ENCODE measurements around the gene DOLPP1.

The DOLPP1 gene, protein sequence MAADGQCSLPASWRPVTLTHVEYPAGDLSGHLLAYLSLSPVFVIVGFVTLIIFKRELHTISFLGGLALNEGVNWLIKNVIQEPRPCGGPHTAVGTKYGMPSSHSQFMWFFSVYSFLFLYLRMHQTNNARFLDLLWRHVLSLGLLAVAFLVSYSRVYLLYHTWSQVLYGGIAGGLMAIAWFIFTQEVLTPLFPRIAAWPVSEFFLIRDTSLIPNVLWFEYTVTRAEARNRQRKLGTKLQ

GRCh38 chr9:129080601-129081387 is at the start of gene DOLPP1:
TSS of gene DOLPP1 (plus strand) at chr9:129081111. CDS start at chr9:129081132, 21 bp downstream.
- H3K27ac ChIP-seq, result peak within 1 kb of the TSS; percentile 64
- TF ChIP-seq, protein P1, sequence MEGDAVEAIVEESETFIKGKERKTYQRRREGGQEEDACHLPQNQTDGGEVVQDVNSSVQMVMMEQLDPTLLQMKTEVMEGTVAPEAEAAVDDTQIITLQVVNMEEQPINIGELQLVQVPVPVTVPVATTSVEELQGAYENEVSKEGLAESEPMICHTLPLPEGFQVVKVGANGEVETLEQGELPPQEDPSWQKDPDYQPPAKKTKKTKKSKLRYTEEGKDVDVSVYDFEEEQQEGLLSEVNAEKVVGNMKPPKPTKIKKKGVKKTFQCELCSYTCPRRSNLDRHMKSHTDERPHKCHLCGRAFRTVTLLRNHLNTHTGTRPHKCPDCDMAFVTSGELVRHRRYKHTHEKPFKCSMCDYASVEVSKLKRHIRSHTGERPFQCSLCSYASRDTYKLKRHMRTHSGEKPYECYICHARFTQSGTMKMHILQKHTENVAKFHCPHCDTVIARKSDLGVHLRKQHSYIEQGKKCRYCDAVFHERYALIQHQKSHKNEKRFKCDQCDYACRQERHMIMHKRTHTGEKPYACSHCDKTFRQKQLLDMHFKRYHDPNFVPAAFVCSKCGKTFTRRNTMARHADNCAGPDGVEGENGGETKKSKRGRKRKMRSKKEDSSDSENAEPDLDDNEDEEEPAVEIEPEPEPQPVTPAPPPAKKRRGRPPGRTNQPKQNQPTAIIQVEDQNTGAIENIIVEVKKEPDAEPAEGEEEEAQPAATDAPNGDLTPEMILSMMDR (IDR thresholded peaks at IDR 0.05), result no peak

- H3K27ac ChIP-seq, result no peak overlapping the region
- TF ChIP-seq ZFX (IDR thresholded peaks at IDR 0.05; ENCODE audit: borderline replicate concordance), result no peak
- TF ChIP-seq, protein P1 (IDR thresholded peaks at IDR 0.05), result no peak
Observed at GRCh38 chr9:129031514-129031913, 49.4 kb upstream of the DOLPP1 start.

GRCh38 chr9:129032541-129033159 is 48.3 kb upstream of the DOLPP1 start:
- H3K27ac ChIP-seq, result no peak overlapping the region
- TF ChIP-seq, protein P1 (IDR thresholded peaks at IDR 0.05), result no peak
- no peak for TF ChIP-seq ZFX (IDR thresholded peaks at IDR 0.05; ENCODE audit: borderline replicate concordance)

DNA sequence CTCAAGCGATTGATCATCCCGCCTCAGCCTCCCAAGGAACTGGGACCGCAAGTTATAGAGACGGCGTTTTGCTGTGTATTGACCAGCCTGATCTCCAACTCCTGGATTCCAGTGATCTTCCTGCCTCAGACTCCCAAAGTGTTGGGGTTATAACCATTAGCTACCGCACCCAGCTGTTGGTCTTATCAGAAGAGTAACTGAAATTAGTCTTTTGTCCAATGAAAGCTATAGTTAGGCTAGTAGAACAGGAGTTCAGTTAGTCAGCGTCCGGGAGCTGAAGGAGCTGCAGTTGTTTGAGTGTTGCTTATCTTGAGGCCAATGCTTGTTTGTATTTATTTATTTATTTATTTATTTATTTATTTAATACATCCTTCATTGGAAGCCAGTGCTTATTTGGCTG is 47.7 kb upstream of the DOLPP1 start:
- TF ChIP-seq ZFX (IDR thresholded peaks at IDR 0.05; ENCODE audit: borderline replicate concordance), result no peak
- TF ChIP-seq, protein P1 (IDR thresholded peaks at IDR 0.05), result no peak
- no peak overlapping the region for H3K27ac ChIP-seq

- H3K27ac ChIP-seq, result peak overlapping the region; percentile 77
Observed at GRCh38 chr9:129035838-129036237, 45.1 kb upstream of the DOLPP1 start.

DNA sequence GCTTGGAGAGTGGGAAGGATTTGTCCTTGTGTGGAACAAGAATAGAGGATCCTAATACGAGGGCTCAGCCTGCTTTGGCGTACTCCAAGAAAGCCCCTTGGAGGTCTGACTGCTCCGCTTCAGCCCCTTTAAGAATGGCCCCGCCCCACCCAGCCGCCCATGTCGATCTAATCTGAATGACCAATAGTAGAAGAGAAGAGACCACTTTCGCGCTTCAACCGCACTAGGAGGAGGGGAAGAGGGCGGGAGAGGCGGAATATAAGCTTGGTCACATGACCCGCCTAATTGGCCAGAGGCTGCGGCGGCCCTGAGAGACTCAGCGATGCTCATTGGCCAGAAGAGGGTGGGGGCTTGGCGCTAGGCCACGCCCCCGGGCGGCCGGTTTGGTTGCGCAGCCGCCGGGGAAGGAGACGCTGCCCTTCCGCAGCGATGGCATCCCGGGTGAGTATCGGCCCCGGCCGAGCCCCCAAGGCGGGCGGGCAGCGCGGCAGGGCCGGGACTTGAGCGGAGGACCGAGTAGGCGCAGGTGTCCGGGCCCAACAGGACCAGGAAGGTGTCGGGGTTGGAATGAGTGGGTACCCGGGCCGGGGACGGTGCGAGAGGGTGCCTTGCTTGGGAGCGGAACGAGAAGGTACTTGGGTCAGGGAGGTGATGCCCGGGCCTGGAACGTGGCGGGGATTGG is 44.5 kb upstream of the DOLPP1 start, which contains the start of gene MIGA2:
Gene MIGA2 (plus strand): TSS at position 386 of the 682 bp plus-strand sequence. CDS start 3,969 bp downstream, outside the sequence.
- H3K27ac ChIP-seq, result peak within 1 kb of the TSS; percentile 77
- TF ChIP-seq, protein P1 (IDR thresholded peaks at IDR 0.05), result no peak
- no peak for TF ChIP-seq ZFX (IDR thresholded peaks at IDR 0.05; ENCODE audit: borderline replicate concordance)

DNA sequence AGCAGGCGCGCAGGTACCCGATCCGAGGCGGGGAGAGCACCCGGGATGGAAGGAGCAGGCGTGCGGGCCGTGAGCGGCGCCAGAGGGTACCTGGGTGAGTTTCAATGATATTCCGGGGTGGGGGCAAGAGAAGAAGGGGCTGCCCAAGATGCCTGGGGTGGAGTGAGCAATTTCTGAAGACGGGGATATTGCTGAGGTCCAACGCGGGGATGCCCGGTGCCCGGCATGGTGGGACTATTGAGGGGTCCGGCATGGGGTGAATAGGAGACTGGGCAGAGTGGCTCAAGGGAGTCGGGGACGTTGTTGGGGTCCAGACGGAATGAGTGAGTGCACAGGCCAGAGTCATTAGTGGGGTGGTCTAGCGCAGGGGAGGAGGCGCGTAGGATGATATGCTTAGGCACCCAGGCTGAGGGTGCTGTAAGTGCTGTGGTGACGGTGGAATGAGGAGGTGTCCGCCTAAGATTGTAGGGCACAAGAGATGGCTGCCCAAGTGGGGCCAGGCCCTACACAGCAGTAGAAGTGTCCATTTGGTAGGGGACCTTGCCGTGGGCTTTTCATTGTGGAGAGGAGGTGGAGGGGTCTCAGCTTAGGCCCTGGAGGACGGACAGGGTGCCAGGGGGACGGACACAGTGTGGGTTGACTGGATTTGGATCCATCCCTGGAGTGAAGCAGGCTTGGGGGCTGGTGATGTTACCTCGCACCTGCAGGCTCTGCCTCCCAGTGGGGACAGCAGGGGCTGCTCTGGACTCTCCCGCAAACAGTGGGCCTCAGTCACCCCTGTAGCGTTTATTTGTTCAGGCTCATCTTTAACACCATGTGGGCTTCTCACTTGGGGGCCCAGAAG is 43.8 kb upstream of the DOLPP1 start:
- TF ChIP-seq ZFX (IDR thresholded peaks at IDR 0.05; ENCODE audit: borderline replicate concordance), result no peak
- TF ChIP-seq, protein P1 (IDR thresholded peaks at IDR 0.05), result no peak
- H3K27ac ChIP-seq, result peak overlapping the region; percentile 77
